Hepatocyte (in vitro differentiated cells): ENCODE data around the gene YARS1. TPM values are rescaled to one million over a fixed set of nuclear protein-coding genes. Genes with fewer than 3 reads are reported as not detected.

Source experiments
- DNase-seq: peaks from one replicate; pipeline ENCODE4 v3.0.0-alpha.2; 2016; ENCODE audit warnings: low spot score
- H2AFZ ChIP-seq: fragments of 200-600 bp; sonication (generic); 2 replicates; pipeline ENCODE4 v1.6.0; 2016; ENCODE audit warnings: antibody characterized with exemption, mild to moderate bottlenecking
- H3K27ac ChIP-seq: fragments of 200-600 bp; sonication (generic); 2 replicates; pipeline ENCODE4 v1.5.1; 2016; ENCODE audit warnings: mild to moderate bottlenecking
- H3K27me3 ChIP-seq: fragments of 200-600 bp; sonication (generic); 2 replicates; pipeline ENCODE4 v1.6.1; 2016
- H3K36me3 ChIP-seq: fragments of 200-600 bp; sonication (generic); replicated peaks from 2 replicates; pipeline ENCODE4 v1.5.1; 2016; ENCODE audit warnings: low read depth; ENCODE audit not compliant: insufficient read depth
- H3K4me1 ChIP-seq: fragments of 200-600 bp; sonication (generic); 2 replicates; pipeline ENCODE4 v1.5.1; 2016; ENCODE audit warnings: mild to moderate bottlenecking, moderate library complexity; ENCODE audit not compliant: insufficient read depth
- H3K4me2 ChIP-seq: fragments of 200-600 bp; sonication (generic); 2 replicates; pipeline ENCODE4 v1.6.0; 2016
- H3K4me3 ChIP-seq: fragments of 200-600 bp; sonication (generic); 2 replicates; pipeline ENCODE4 v1.5.1; 2016; ENCODE audit warnings: mild to moderate bottlenecking
- H3K79me2 ChIP-seq: fragments of 200-600 bp; sonication (generic); 2 replicates; pipeline ENCODE4 v1.6.0; 2017; ENCODE audit warnings: mild to moderate bottlenecking
- H3K9me2 ChIP-seq: fragments of 200-600 bp; sonication (generic); replicated peaks from 2 replicates; pipeline ENCODE4 v1.6.0; 2017; ENCODE audit warnings: mild to moderate bottlenecking; ENCODE audit not compliant: insufficient read depth
- H3K9me3 ChIP-seq: fragments of 200-600 bp; sonication (generic); 2 replicates; pipeline ENCODE4 v1.5.1; 2016; ENCODE audit warnings: low read depth, mild to moderate bottlenecking
- H4K20me1 ChIP-seq: fragments of 200-600 bp; sonication (generic); 2 replicates; pipeline ENCODE4 v1.6.0; 2016; ENCODE audit warnings: mild to moderate bottlenecking; ENCODE audit not compliant: insufficient read depth, poor library complexity, severe bottlenecking
- EZH2 ChIP-seq: fragments of 200-600 bp; sonication (generic); IDR thresholded peaks from 2 replicates; pipeline ENCODE4 v1.6.1; 2016; ENCODE audit warnings: antibody characterized with exemption, mild to moderate bottlenecking, borderline replicate concordance
- EZH2phosphoT487 ChIP-seq: fragments of 200-600 bp; sonication (generic); IDR thresholded peaks from one replicate; pipeline ENCODE4 v1.6.1; 2018; ENCODE audit warnings: antibody characterized with exemption, mild to moderate bottlenecking, low read depth, moderate library complexity; ENCODE audit not compliant: unreplicated experiment, severe bottlenecking
- WGBS: methylation state at CpG from one replicate; pipeline ENCODE4 v1.1.6; 2016; ENCODE audit warnings: low lambda C conversion rate; ENCODE audit errors: missing lambda C conversion rate; 5-methylcytosine and 5-hydroxymethylcytosine counted together
- polyA plus RNA-seq: library from polyadenylated mRNA; unstranded; fragments of >200 nt; fragmentation: Nextera tagmentation; extraction: Ambion mirVana; gene quantifications from 2 replicates; pipeline ENCODE4 v1.2.1, GENCODE V29; 2016
- total RNA-seq: library from RNA; depleted of rRNA; stranded (reverse); fragments of >200 nt; gene quantifications from 2 replicates; pipeline ENCODE4 v1.2.3, GENCODE V29; 2014
- TF ChIP-seq, protein P1 (sequence below): fragments of 200-600 bp; sonication (generic); IDR thresholded peaks from 2 replicates; pipeline ENCODE4 v1.5.1; 2016; ENCODE audit warnings: antibody characterized with exemption, mild to moderate bottlenecking; ENCODE audit not compliant: poor library complexity

The YARS1 gene
- total and polyA plus RNA-seq, 2 experiments from 2014 or later: 104 to 140 TPM

DNA sequence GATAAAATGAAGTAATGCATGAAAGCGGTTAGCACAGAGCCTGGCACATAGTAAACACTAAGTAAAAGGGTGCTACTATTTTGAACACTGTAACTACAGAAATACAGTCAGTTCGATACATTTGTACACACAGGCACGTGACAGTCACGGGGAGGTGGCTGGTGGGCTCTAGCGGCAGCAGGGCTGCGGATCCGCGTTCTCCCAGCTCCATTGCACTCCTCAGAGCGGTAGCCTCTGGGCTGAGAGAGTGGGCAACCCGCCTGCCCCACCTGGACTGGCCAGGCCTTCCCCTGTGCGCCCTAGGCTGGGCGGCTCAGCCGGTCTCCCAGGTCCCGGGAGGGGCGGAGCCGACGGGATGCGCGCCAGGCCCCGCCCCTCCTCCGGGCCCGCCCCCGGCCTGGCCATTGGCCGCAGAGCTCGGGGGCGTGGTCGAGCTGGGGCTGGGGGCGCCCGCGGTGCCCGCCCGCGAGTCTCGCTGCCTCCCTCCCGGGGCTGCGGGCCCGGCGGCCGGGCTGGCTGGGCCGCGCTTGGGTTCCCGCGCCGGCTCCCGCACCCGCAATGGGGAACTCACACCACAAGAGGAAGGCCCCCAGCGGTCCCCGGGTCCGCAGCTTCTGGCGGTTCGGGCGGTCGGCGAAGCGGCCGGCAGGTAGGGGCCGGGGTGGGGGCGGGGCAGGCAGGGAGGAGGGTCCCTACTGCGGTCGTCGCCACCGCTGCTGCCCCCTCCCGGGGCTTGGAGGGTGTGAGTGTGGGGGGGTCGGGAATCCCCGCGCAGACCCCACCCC is 63.4 kb downstream of the YARS1 start:
- 7% methylated on average over 25 of the region's 66 CpGs for WGBS
- H3K27me3 ChIP-seq: no peaks in the 10 kb centered on the region
- H3K4me2 ChIP-seq: peak overlapping the region; percentile 94
- peak; percentile 97 for DNase-seq
- no peaks in the 10 kb centered on the region for H3K9me3 ChIP-seq
- peak overlapping the region; percentile 77 for H3K4me3 ChIP-seq
- H3K79me2 ChIP-seq: peaks cover 91% of the 10 kb centered on the region
- H2AFZ ChIP-seq: peak overlapping the region; percentile 38
- TF ChIP-seq, protein P1, sequence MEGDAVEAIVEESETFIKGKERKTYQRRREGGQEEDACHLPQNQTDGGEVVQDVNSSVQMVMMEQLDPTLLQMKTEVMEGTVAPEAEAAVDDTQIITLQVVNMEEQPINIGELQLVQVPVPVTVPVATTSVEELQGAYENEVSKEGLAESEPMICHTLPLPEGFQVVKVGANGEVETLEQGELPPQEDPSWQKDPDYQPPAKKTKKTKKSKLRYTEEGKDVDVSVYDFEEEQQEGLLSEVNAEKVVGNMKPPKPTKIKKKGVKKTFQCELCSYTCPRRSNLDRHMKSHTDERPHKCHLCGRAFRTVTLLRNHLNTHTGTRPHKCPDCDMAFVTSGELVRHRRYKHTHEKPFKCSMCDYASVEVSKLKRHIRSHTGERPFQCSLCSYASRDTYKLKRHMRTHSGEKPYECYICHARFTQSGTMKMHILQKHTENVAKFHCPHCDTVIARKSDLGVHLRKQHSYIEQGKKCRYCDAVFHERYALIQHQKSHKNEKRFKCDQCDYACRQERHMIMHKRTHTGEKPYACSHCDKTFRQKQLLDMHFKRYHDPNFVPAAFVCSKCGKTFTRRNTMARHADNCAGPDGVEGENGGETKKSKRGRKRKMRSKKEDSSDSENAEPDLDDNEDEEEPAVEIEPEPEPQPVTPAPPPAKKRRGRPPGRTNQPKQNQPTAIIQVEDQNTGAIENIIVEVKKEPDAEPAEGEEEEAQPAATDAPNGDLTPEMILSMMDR: peak; percentile 16
- TF ChIP-seq EZH2: no peak
- H4K20me1 ChIP-seq: peaks cover 5% of the 10 kb centered on the region
- no peaks in the 10 kb centered on the region for H3K36me3 ChIP-seq
- peaks cover 37% of the 10 kb centered on the region for H3K4me1 ChIP-seq
- no peaks in the 10 kb centered on the region for H3K9me2 ChIP-seq
- H3K27ac ChIP-seq: peak overlapping the region; percentile 97

DNA sequence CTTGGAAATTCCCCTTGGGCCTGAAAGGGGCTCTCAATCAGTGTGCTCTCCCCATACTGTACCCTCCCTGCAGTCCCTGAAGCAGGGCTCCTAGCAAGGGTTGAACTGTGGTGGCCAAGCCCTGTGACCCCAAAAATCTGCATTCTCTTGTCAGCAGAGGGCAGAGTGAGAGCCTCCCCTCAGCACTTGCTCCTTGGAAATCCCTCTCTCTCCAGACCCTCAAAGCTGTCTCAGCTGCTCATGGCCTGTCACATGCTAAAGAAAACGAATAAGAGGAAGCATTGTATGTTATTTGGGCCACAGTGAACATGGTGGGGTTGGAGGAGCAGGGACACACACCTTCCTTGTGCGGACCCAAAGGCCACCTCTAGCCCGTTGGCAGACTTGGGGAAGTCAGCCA is 67.4 kb downstream of the YARS1 start:
- H3K79me2 ChIP-seq: peaks cover 92% of the 10 kb centered on the region
- H3K4me3 ChIP-seq: no peak overlapping the region
- H3K9me3 ChIP-seq: no peaks in the 10 kb centered on the region
- H3K4me2 ChIP-seq: no peak overlapping the region
- WGBS: 76% methylated on average over 3 of the region's 3 CpGs
- H3K27ac ChIP-seq: no peak overlapping the region
- no peak overlapping the region for H2AFZ ChIP-seq
- H3K36me3 ChIP-seq: no peaks in the 10 kb centered on the region
- H3K9me2 ChIP-seq: no peaks in the 10 kb centered on the region
- TF ChIP-seq, protein P1: no peak
- TF ChIP-seq EZH2: no peak
- no peak for TF ChIP-seq EZH2phosphoT487
- peaks cover 4% of the 10 kb centered on the region for H3K4me1 ChIP-seq
- no peak for DNase-seq
- H4K20me1 ChIP-seq: peaks cover 24% of the 10 kb centered on the region
- H3K27me3 ChIP-seq: no peaks in the 10 kb centered on the region

DNA sequence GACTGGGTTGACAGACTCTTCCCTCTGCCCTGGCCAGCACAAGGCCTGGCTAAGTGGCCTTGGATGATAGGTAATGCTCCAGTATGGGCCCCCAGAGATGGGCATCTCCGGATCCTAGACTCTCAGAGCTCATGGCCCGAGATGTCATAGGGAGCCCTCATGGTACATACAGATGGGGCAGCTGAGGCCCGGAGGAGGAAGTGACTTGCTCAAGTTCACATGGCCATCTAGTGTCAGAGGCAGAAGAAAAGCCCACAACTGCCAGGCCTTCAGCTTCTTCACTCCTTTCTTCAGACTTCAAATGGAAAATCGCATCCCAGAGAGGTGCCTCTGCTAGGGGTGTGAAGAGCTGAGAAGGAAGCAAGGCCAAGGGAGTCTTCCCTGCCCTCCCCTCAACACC is 67.8 kb downstream of the YARS1 start:
- no peak overlapping the region for H2AFZ ChIP-seq
- peaks cover 8% of the 10 kb centered on the region for H3K4me1 ChIP-seq
- no peak overlapping the region for H3K4me2 ChIP-seq
- TF ChIP-seq, protein P1: no peak
- TF ChIP-seq EZH2phosphoT487 (no peak), EZH2 (no peak)
- H3K79me2 ChIP-seq: peaks cover 92% of the 10 kb centered on the region
- peaks cover 24% of the 10 kb centered on the region for H4K20me1 ChIP-seq
- no peaks in the 10 kb centered on the region for H3K9me3 ChIP-seq
- WGBS: 92% methylated on average over 4 of the region's 4 CpGs
- no peak overlapping the region for H3K4me3 ChIP-seq
- H3K27ac ChIP-seq: no peak overlapping the region
- H3K9me2 ChIP-seq: no peaks in the 10 kb centered on the region
- H3K27me3 ChIP-seq: no peaks in the 10 kb centered on the region
- DNase-seq: no peak
- H3K36me3 ChIP-seq: no peaks in the 10 kb centered on the region
